WERI-Rb-1 (cell line): ENCODE data around the gene TRAF7.

Experiments
- DNase-seq: peaks from one replicate; pipeline ENCODE4 v3.0.0-alpha.2; 2020
- H3K27ac ChIP-seq: fragments of 250-450 bp; sonication (Bioruptor Pico); 2 replicates; pipeline ENCODE4 v1.5.1; 2020; ENCODE audit warnings: mild to moderate bottlenecking, moderate library complexity
- H3K27me3 ChIP-seq: fragments of 250-450 bp; sonication (Bioruptor Pico); 2 replicates; pipeline ENCODE4 v1.5.1; 2021; ENCODE audit warnings: mild to moderate bottlenecking, low read depth, moderate library complexity; ENCODE audit not compliant: insufficient read depth, severe bottlenecking
- H3K36me3 ChIP-seq: fragments of 250-450 bp; sonication (Bioruptor Pico); 2 replicates; pipeline ENCODE4 v1.5.1; 2020; ENCODE audit warnings: mild to moderate bottlenecking, moderate library complexity
- H3K4me3 ChIP-seq: 2 replicates; pipeline ENCODE4 v1.5.1; 2011; ENCODE audit warnings: low read depth, mild to moderate bottlenecking, control low read depth, low read length
- H3K9me3 ChIP-seq: fragments of 250-450 bp; sonication (Bioruptor Pico); 2 replicates; pipeline ENCODE4 v1.5.1; 2021; ENCODE audit warnings: mild to moderate bottlenecking, moderate library complexity; ENCODE audit not compliant: severe bottlenecking
- TF ChIP-seq, protein P1 (sequence below): IDR thresholded peaks from 2 replicates; pipeline ENCODE4 v1.5.1; 2011; ENCODE audit warnings: low read depth, mild to moderate bottlenecking, control low read depth, inconsistent platforms, low read length

TRAF7 gene

DNA sequence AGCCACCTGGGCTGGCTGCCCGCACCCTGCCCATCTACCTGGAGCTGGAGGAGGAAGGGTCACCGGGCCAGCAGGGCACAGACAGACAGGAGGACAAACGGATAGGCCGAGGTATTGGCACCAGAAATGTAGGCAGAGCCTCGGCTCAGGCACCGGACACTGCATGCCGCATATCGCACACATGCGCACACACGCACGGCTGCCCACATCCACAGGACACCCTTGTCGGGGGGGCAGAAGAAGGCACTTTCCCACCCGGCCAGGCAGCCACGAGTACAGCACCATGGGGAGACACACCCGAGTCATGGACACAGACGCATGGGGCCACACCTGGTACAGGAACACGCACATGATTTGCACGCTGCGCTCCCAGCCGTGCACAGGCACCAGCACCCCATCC is 26.4 kb downstream of the TRAF7 start:
- DNase-seq = no peak
- no peaks in the 10 kb centered on the region for H3K27me3 ChIP-seq
- H3K4me3 ChIP-seq = no peak overlapping the region
- H3K36me3 ChIP-seq = peaks cover 63% of the 10 kb centered on the region
- H3K27ac ChIP-seq = no peak overlapping the region
- TF ChIP-seq, protein P1, sequence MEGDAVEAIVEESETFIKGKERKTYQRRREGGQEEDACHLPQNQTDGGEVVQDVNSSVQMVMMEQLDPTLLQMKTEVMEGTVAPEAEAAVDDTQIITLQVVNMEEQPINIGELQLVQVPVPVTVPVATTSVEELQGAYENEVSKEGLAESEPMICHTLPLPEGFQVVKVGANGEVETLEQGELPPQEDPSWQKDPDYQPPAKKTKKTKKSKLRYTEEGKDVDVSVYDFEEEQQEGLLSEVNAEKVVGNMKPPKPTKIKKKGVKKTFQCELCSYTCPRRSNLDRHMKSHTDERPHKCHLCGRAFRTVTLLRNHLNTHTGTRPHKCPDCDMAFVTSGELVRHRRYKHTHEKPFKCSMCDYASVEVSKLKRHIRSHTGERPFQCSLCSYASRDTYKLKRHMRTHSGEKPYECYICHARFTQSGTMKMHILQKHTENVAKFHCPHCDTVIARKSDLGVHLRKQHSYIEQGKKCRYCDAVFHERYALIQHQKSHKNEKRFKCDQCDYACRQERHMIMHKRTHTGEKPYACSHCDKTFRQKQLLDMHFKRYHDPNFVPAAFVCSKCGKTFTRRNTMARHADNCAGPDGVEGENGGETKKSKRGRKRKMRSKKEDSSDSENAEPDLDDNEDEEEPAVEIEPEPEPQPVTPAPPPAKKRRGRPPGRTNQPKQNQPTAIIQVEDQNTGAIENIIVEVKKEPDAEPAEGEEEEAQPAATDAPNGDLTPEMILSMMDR = no peak
- no peaks in the 10 kb centered on the region for H3K9me3 ChIP-seq

DNA sequence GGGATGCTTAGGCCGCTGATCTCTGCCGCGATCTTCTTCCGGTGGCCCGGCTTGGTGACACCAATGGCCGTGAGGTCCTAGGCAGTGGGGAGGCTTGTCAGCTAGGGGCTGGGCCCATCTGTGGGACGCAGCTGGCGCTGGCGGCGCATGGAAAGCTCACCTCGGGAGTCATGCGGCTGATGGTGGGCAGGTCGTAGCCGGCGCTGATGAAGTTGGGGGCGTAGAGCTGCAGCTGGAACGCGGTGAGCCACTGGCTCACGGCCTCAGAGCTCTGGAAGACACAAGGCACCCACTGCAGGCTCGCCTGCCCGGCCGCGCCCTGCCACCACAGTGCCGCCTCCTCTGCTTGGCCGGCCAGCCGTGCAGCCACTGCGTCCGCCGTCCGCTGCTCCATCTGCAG is 28.1 kb downstream of the TRAF7 start:
- TF ChIP-seq, protein P1 = no peak
- DNase-seq = no peak
- H3K9me3 ChIP-seq = no peaks in the 10 kb centered on the region
- peaks cover 55% of the 10 kb centered on the region for H3K36me3 ChIP-seq
- H3K4me3 ChIP-seq = no peak overlapping the region
- no peak overlapping the region for H3K27ac ChIP-seq
- H3K27me3 ChIP-seq = no peaks in the 10 kb centered on the region

DNA sequence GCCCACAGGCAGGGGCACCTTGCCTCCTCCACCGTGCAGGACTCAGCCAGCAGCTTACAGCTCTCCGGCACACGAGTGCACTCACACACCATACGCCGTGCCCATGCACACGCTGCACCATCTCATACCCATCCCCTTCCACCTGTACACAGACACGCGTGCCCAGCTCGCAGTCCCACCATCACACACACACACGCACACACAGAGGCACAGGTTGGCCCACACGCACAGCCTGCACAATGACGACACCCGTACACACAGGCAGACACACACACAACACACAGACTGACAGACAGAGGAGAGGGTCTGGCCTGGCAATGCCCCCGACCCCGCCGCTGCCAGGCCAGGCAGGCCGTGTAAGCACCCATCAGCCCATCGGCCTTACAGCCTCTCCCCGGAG is 28.8 kb downstream of the TRAF7 start:
- H3K4me3 ChIP-seq = no peak overlapping the region
- TF ChIP-seq, protein P1 = no peak

DNA sequence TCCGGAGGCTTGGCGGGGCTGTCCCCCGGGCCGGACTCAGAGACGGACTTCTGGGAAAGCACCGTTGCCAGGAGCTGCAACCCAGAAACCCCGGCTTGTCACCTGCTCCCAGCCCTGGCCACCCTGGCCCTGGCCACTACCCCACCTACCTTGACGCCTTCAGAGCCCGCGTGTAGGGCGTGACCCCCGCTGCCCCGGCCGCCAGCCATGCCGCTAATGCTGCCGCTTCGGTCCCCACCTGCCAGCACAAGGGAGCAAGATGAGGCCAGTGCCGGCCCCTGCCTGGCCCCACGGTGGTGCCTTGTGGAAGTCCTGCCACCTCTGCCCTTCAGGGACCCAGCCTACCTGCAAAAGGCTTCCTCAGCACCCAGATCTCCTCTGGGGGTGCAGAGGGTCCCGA is 29.4 kb downstream of the TRAF7 start:
- TF ChIP-seq, protein P1 = no peak
- Histone ChIP-seq H3K27ac (no peak overlapping the region), H3K9me3 (no peaks in the 10 kb centered on the region), H3K36me3 (peaks cover 59% of the 10 kb centered on the region), H3K4me3 (no peak overlapping the region), H3K27me3 (no peaks in the 10 kb centered on the region)
- DNase-seq = no peak

More for the DNA sequence above, 28.8 kb downstream of the TRAF7 start:
- H3K27me3 ChIP-seq = no peaks in the 10 kb centered on the region
- DNase-seq = no peak
- H3K9me3 ChIP-seq = no peaks in the 10 kb centered on the region
- no peak overlapping the region for H3K27ac ChIP-seq
- peaks cover 60% of the 10 kb centered on the region for H3K36me3 ChIP-seq

DNA sequence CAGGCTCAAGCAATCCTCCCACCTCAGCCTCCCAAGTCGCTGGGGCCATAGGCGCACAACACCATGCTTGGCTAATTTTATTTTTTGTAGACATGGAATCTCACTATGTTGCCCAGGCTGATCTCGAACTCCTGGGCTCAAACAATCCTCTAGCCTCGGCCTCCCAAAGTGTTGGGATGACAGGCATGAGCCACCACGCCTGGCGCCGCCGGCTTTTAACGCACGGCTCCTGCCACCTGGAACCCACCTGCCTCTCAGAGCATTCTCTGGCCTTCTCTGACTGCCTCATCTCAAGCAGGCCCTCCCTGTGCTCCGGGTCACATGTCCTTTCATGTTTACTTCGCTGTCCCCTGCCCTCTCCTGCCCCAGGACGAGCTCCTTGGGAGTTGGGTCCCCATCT is 30.5 kb downstream of the TRAF7 start:
- H3K9me3 ChIP-seq = no peaks in the 10 kb centered on the region
- no peak overlapping the region for H3K27ac ChIP-seq
- TF ChIP-seq, protein P1 = no peak
- no peaks in the 10 kb centered on the region for H3K27me3 ChIP-seq
- H3K36me3 ChIP-seq = peaks cover 51% of the 10 kb centered on the region
- no peak for DNase-seq
- H3K4me3 ChIP-seq = no peak overlapping the region

DNA sequence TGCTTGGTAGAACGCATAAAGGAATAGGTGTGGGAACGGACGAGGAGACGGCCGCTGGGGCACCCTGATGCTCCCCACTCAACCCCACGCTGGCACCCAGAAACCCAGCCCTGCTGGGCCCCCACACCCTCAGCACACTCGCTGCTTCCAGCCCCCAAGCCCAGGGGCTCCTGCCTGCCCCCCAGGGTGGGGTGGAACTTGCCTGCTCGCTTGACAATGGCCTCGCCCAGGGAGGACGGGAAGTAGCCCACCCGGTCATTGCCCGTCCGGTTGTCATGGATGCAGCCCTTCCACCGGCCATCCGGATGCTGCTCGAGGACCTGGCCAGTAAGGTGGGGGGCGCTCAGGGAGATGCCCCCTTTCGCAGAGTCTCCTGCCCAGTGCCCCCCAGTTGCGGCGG is 30.9 kb downstream of the TRAF7 start:
- TF ChIP-seq, protein P1 = no peak
- H3K36me3 ChIP-seq = peaks cover 48% of the 10 kb centered on the region

More for the DNA sequence above, 30.9 kb downstream of the TRAF7 start:
- DNase-seq = no peak
- H3K9me3 ChIP-seq = no peaks in the 10 kb centered on the region
- H3K27me3 ChIP-seq = no peaks in the 10 kb centered on the region
- H3K4me3 ChIP-seq = no peak overlapping the region
- H3K27ac ChIP-seq = no peak overlapping the region
